Smooth muscle cell (in vitro differentiated cells): ENCODE measurements around the gene CACNA1D. TPM values are rescaled to one million over a fixed set of nuclear protein-coding genes. Genes with fewer than 3 reads are reported as not detected.
A peak's percentile ranks its signal among the peaks of the same experiment; 100 is the strongest.

ENCODE experiments used
- DNase-seq: peaks from one replicate; lab custom pipeline; 2025; ENCODE audit not compliant: unreplicated experiment; lab: John Stamatoyannopoulos, UW
- H2AFZ ChIP-seq: fragments of 200-600 bp; sonication (generic); 2 replicates; pipeline ENCODE4 v1.6.0; 2016; ENCODE audit warnings: antibody characterized with exemption, low read depth, mild to moderate bottlenecking
- H3F3A ChIP-seq: fragments of 200-600 bp; sonication (generic); 2 replicates; pipeline ENCODE4 v1.6.0; 2017; ENCODE audit warnings: antibody characterized with exemption, low read depth
- H3K27ac ChIP-seq: fragments of 200-600 bp; sonication (generic); 2 replicates; pipeline ENCODE4 v1.5.1; 2016; ENCODE audit warnings: low read depth, mild to moderate bottlenecking
- H3K27me3 ChIP-seq: fragments of 200-600 bp; sonication (generic); 2 replicates; pipeline ENCODE4 v1.6.1; 2016; ENCODE audit warnings: low read depth, mild to moderate bottlenecking
- H3K36me3 ChIP-seq: fragments of 200-600 bp; sonication (generic); 2 replicates; pipeline ENCODE4 v1.5.1; 2016; ENCODE audit warnings: low read depth
- H3K4me1 ChIP-seq: fragments of 200-600 bp; sonication (generic); 2 replicates; pipeline ENCODE4 v1.5.1; 2016; ENCODE audit warnings: low read depth
- H3K4me2 ChIP-seq: fragments of 200-600 bp; sonication (generic); 2 replicates; pipeline ENCODE4 v1.6.0; 2016; ENCODE audit warnings: mild to moderate bottlenecking
- H3K4me3 ChIP-seq: fragments of 200-600 bp; sonication (generic); 2 replicates; pipeline ENCODE4 v1.5.1; 2016; ENCODE audit warnings: mild to moderate bottlenecking
- H3K79me2 ChIP-seq: fragments of 200-600 bp; sonication (generic); 2 replicates; pipeline ENCODE4 v1.6.0; 2016; ENCODE audit warnings: low read depth, mild to moderate bottlenecking
- H3K9ac ChIP-seq: fragments of 200-600 bp; sonication (generic); 2 replicates; pipeline ENCODE4 v1.6.0; 2016; ENCODE audit warnings: low read depth
- H3K9me3 ChIP-seq: fragments of 200-600 bp; sonication (generic); replicated peaks from 2 replicates; pipeline ENCODE4 v1.5.1; 2016; ENCODE audit warnings: low read depth
- H4K20me1 ChIP-seq: fragments of 200-600 bp; sonication (generic); 2 replicates; pipeline ENCODE4 v1.6.0; 2016; ENCODE audit warnings: low read depth
- WGBS: methylation state at CpG from one replicate; pipeline ENCODE4 v1.1.7; 2016; ENCODE audit warnings: low lambda C conversion rate; 5-methylcytosine and 5-hydroxymethylcytosine counted together
- polyA plus RNA-seq: library from polyadenylated mRNA; unstranded; fragments of >200 nt; fragmentation: Nextera tagmentation; extraction: Ambion mirVana; gene quantifications from 2 replicates; pipeline ENCODE4 v1.2.1, GENCODE V29; 2016
- total RNA-seq: library from RNA; depleted of rRNA; stranded (reverse); fragments of >200 nt; gene quantifications from 2 replicates; pipeline ENCODE4 v1.2.3, GENCODE V29; 2014
- TF ChIP-seq, protein P1 (sequence below): fragments of 200-600 bp; sonication (generic); IDR thresholded peaks from 2 replicates; pipeline ENCODE4 v1.5.1; 2017; ENCODE audit warnings: borderline replicate concordance, mild to moderate bottlenecking, antibody characterized with exemption; ENCODE audit not compliant: insufficient read depth, poor library complexity, severe bottlenecking

CACNA1D gene
- total and polyA plus RNA-seq, 2 experiments from 2014 or later: 0.63 to 1.4 TPM

DNA sequence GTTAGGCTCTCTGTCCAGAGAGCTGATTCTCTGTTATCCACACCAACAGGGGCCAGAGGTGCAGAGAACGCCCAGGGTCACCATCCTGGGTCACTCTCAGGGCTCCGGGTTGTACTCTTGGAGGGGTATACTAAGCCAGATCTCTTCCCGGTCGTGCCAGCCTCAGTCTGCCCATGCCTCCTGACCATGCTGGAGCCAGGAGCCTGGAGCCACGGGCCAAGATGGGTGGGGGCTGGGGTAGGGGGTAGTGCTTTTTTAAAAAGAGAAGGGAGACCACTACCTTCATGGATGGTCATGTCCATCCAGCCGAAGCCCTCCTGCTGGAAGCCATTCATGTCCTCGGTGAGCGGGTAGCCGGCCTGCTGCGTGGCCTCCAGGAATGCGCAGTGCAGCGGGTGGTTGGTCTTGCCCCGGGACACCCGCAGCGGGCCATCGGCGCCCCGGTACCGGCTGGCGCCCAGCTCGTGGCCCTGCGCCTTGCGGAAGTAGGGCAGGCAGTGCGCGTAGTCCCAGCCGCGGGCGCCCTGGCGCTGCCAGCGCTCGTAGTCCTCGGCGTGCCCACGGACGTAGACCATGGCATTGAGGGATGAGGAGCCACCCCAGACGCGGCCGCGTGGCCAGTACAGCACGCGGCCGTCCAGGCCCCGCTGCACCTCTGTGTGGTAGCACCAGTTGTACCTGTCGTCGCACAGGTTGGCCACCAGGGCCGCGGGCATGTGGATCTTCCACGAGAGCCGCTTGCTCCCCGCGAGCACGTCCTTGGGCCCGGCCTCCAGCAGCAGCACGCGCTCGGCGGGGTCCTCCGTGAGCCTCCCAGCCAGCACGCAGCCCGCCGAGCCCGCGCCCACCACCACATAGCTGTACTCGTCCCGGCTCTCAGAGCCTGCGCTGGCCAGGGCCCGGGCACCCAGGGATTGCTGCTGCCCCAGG lies 328.9 kb downstream of the CACNA1D start:
- DNase-seq: no peak
- no peaks in the 10 kb centered on the region for H4K20me1 ChIP-seq
- TF ChIP-seq, protein P1, sequence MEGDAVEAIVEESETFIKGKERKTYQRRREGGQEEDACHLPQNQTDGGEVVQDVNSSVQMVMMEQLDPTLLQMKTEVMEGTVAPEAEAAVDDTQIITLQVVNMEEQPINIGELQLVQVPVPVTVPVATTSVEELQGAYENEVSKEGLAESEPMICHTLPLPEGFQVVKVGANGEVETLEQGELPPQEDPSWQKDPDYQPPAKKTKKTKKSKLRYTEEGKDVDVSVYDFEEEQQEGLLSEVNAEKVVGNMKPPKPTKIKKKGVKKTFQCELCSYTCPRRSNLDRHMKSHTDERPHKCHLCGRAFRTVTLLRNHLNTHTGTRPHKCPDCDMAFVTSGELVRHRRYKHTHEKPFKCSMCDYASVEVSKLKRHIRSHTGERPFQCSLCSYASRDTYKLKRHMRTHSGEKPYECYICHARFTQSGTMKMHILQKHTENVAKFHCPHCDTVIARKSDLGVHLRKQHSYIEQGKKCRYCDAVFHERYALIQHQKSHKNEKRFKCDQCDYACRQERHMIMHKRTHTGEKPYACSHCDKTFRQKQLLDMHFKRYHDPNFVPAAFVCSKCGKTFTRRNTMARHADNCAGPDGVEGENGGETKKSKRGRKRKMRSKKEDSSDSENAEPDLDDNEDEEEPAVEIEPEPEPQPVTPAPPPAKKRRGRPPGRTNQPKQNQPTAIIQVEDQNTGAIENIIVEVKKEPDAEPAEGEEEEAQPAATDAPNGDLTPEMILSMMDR: no peak
- H3K9ac ChIP-seq: no peak overlapping the region
- no peaks in the 10 kb centered on the region for H3K79me2 ChIP-seq
- 96% methylated on average over 51 of the region's 67 CpGs for WGBS
- no peaks in the 10 kb centered on the region for H3K9me3 ChIP-seq
- H3K4me2 ChIP-seq: no peak overlapping the region
- no peaks in the 10 kb centered on the region for H3K36me3 ChIP-seq
- peak overlapping the region; percentile 4 for H3K27ac ChIP-seq
- H3K4me1 ChIP-seq: no peaks in the 10 kb centered on the region
- peak overlapping the region; percentile 23 for H2AFZ ChIP-seq
- H3K27me3 ChIP-seq: no peaks in the 10 kb centered on the region
- H3K4me3 ChIP-seq: no peak overlapping the region
- H3F3A ChIP-seq: no peaks in the 10 kb centered on the region

DNA sequence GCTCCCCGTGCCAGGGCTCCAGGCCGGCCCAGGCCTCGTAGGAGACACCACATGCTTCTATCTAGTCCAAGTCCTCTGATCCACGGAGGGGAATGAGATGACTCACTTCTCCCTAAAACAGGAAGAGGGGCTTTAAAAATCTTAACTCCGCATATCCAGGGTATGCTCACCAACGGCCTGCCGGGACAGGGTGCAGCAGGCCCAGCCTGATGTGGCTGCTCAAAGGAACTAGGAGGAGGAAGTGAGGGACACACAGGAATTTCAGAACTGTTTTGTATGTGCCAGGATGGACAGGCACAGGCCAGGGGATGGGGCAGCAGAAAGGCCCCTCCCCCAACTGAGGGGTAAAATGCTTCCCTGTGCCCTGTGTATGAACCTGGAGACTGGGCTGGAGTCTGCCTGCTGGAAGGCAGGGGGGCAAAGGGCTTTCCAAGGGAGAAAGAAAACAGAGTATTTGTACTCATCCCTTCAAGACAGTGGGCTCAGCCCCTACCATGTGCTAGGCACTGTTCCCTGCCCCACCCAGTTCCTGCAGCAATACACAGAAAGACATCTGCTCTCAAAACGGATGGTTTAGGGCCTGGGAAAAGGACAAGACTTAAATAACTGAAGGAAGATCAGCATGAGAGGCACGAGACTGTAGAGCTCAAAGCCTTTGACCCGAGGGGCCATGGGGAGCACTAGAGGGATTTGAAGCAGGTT lies 329.7 kb downstream of the CACNA1D start:
- 28% methylated on average over 10 of the region's 10 CpGs for WGBS
- Histone ChIP-seq H3K27ac (peak overlapping the region; percentile 4), H3K36me3 (no peaks in the 10 kb centered on the region), H3K9me3 (no peaks in the 10 kb centered on the region), H3K4me3 (no peak overlapping the region), H4K20me1 (no peaks in the 10 kb centered on the region), H3K4me2 (no peak overlapping the region), H2AFZ (peak overlapping the region; percentile 23), H3F3A (no peaks in the 10 kb centered on the region), H3K9ac (no peak overlapping the region), H3K79me2 (no peaks in the 10 kb centered on the region), H3K4me1 (no peaks in the 10 kb centered on the region), H3K27me3 (no peaks in the 10 kb centered on the region)
- TF ChIP-seq, protein P1: no peak
- no peak for DNase-seq

DNA sequence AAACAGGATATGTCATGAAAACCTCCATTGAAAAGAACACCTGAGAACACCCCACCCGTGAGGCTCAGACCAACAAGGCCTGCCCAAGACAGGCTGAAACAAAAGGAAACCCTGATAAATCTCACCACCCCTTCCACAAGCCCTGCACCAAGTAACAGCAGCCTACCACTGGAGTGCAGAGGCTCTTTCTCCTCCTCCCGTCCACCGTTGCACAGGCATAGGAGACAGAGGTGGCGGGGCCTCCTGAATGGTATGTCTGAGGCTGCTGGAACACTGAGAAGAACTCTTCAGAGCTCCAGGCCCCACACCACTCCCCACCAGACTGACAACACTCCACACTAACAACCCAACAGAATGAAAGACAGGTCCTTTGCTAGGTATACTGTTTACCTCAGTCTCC lies 330.4 kb downstream of the CACNA1D start:
- no peak for DNase-seq
- no peak overlapping the region for H3K4me3 ChIP-seq
- H3K79me2 ChIP-seq: no peaks in the 10 kb centered on the region
- H3K27ac ChIP-seq: no peak overlapping the region
- 90% methylated on average over 4 of the region's 4 CpGs for WGBS
- H4K20me1 ChIP-seq: no peaks in the 10 kb centered on the region
- no peak overlapping the region for H2AFZ ChIP-seq
- H3K27me3 ChIP-seq: no peaks in the 10 kb centered on the region
- no peak overlapping the region for H3K4me2 ChIP-seq
- TF ChIP-seq, protein P1: no peak
- H3F3A ChIP-seq: no peaks in the 10 kb centered on the region
- H3K9me3 ChIP-seq: no peaks in the 10 kb centered on the region
- no peaks in the 10 kb centered on the region for H3K4me1 ChIP-seq
- H3K9ac ChIP-seq: no peak overlapping the region
- no peaks in the 10 kb centered on the region for H3K36me3 ChIP-seq
